HepG2 (cell line): Measurements from ENCODE around the gene ENGASE. TPM values are rescaled to one million over a fixed set of nuclear protein-coding genes. Genes with fewer than 3 reads are reported as not detected.

Source experiments
- AKAP8 ChIP-seq: sonication (generic); formaldehyde crosslinking; IDR thresholded peaks from 2 replicates; pipeline ENCODE4 v1.5.1; 2020; ENCODE audit warnings: mild to moderate bottlenecking, missing genetic modification reagents
- HMGXB3 ChIP-seq: sonication (generic); formaldehyde crosslinking; IDR thresholded peaks from 2 replicates; pipeline ENCODE4 v1.4.0; 2020; ENCODE audit warnings: missing genetic modification reagents, borderline replicate concordance
- MTERF4 ChIP-seq: sonication (generic); formaldehyde crosslinking; IDR thresholded peaks from 2 replicates; pipeline ENCODE4 v1.8.0; 2023; ENCODE audit warnings: mild to moderate bottlenecking, missing genetic modification reagents
- NR1H2 ChIP-seq: sonication (generic); formaldehyde crosslinking; IDR thresholded peaks from 2 replicates; pipeline ENCODE4 v1.8.1; 2022; ENCODE audit warnings: low read depth, missing genetic modification reagents, borderline replicate concordance
- RBAK ChIP-seq: sonication (generic); formaldehyde crosslinking; IDR thresholded peaks from 2 replicates; pipeline ENCODE4 v1.5.1; 2020; ENCODE audit warnings: mild to moderate bottlenecking, missing genetic modification reagents
- SMARCE1 ChIP-seq: fragments of 450-650 bp; IDR thresholded peaks from 2 replicates; pipeline ENCODE4 v1.6.1; 2017; ENCODE audit warnings: borderline replicate concordance
- TMF1 ChIP-seq: sonication (generic); formaldehyde crosslinking; IDR thresholded peaks from 2 replicates; pipeline ENCODE4 v1.8.1; 2022; ENCODE audit warnings: low read depth, missing genetic modification reagents
- ZBTB1 ChIP-seq: sonication (generic); formaldehyde crosslinking; IDR thresholded peaks from 2 replicates; pipeline ENCODE4 v1.4.0; 2020; ENCODE audit warnings: missing genetic modification reagents, borderline replicate concordance
- ZBTB20 ChIP-seq: sonication (generic); formaldehyde crosslinking; IDR thresholded peaks from 2 replicates; pipeline ENCODE4 v1.8.1; 2023; ENCODE audit warnings: missing genetic modification reagents, low read depth, mild to moderate bottlenecking, borderline replicate concordance
- ZFP91 ChIP-seq: sonication (generic); formaldehyde crosslinking; IDR thresholded peaks from 2 replicates; pipeline ENCODE4 v1.9.0; 2022; ENCODE audit warnings: missing genetic modification reagents, mild to moderate bottlenecking, borderline replicate concordance
- ZMAT3 ChIP-seq: sonication (generic); formaldehyde crosslinking; conservative IDR thresholded peaks from 2 replicates; pipeline ENCODE4 v1.7.0; 2021; ENCODE audit warnings: missing genetic modification reagents
- ZNF484 ChIP-seq: sonication (generic); formaldehyde crosslinking; IDR thresholded peaks from 2 replicates; pipeline ENCODE4 v1.5.1; 2020; ENCODE audit warnings: mild to moderate bottlenecking, low read depth, missing genetic modification reagents, borderline replicate concordance
- ZNF572 ChIP-seq: sonication (generic); formaldehyde crosslinking; IDR thresholded peaks from 2 replicates; pipeline ENCODE4 v1.5.1; 2020; ENCODE audit warnings: mild to moderate bottlenecking, missing genetic modification reagents
- ZSCAN21 ChIP-seq: sonication (generic); formaldehyde crosslinking; IDR thresholded peaks from 2 replicates; pipeline ENCODE4 v1.8.0; 2022; ENCODE audit warnings: mild to moderate bottlenecking, missing genetic modification reagents, moderate library complexity, borderline replicate concordance
- ZUFSP ChIP-seq: sonication (generic); formaldehyde crosslinking; IDR thresholded peaks from 2 replicates; pipeline ENCODE4 v1.9.0; 2021; ENCODE audit warnings: missing genetic modification reagents, mild to moderate bottlenecking, borderline replicate concordance
- polyA plus RNA-seq, 8 experiments: library from polyadenylated mRNA; depleted of rRNA in 3 of 8; stranded (reverse) in 7 of 8; unstranded in 1 of 8; fragments of >200 nt; fragmentation: Illumina TruSeq in 4 of 8; extraction: Trizol in 4 of 8; gene quantifications; 2 replicates each; pipeline versions ENCODE4 v1.2.1 to v1.2.3, GENCODE V29; 2011 to 2016; ENCODE audit warnings: low read depth in 4 of 8, missing spikeins in 1 of 8, mixed read lengths in 1 of 8; ENCODE audit not compliant: insufficient read depth in 1 of 8
- total RNA-seq, 5 experiments: library from RNA; depleted of rRNA; stranded (reverse); fragments of >200 nt; fragmentation: Illumina TruSeq; extraction: Trizol; gene quantifications; 2 replicates each; pipeline ENCODE4 v1.2.3, GENCODE V29; 2016; ENCODE audit warnings: low read depth in 1 of 5

ENGASE gene
- total and polyA plus RNA-seq, 2 of the 13 experiments (the other 11 are each of a cell fraction or from before 2014, with no cell fraction given): 10.6 to 18.1 TPM

- TF ChIP-seq ZNF572 (CRISPR knock-in tag): no peak
- no peak for TF ChIP-seq TMF1 (CRISPR knock-in tag)
- no peak for TF ChIP-seq MTERF4 (CRISPR knock-in tag)
- TF ChIP-seq HMGXB3 (CRISPR knock-in tag): no peak
- no peak for TF ChIP-seq ZSCAN21 (CRISPR knock-in tag)
- no peak for TF ChIP-seq ZMAT3
- TF ChIP-seq ZUFSP: no peak
- TF ChIP-seq NR1H2 (CRISPR knock-in tag): peak; percentile 36; the same call in 1 of the 2 replicates
- TF ChIP-seq ZNF484 (CRISPR knock-in tag): no peak
- TF ChIP-seq RBAK (CRISPR knock-in tag): no peak
- no peak for TF ChIP-seq ZFP91 (CRISPR knock-in tag)
- no peak for TF ChIP-seq SMARCE1
- no peak for TF ChIP-seq ZBTB20
- TF ChIP-seq AKAP8 (CRISPR knock-in tag): peak; percentile 28; the same call in 1 of the 2 replicates
- no peak for TF ChIP-seq ZBTB1
Measured at GRCh38 chr17:79089720-79090442, 15.3 kb downstream of the ENGASE start (continued).
